ENCODE results near the gene DNAJC1.
"Not testable (repeated sequence)": the region's sequence is repeated elsewhere in the genome, so short reads cannot be mapped to it uniquely, and the experiment has no call there.

Gene DNAJC1

GRCh38 chr10:22023508-22023907 is 20.0 kb upstream of the DNAJC1 start:
- DNase-seq (ENCODE audit: low spot score): no peak
- TF ChIP-seq CTCF (IDR thresholded peaks at IDR 0.05; ENCODE audit: borderline replicate concordance, control extremely low read depth, extremely low read depth, insufficient read depth, missing control alignments): no peak
- in situ Hi-C loops (cut with MboI; ENCODE audit: low sequenced_read_pairs, unreplicated experiment): loop anchor here (25.0 kb wide), 1 partner anchor 414 kb away; no protein-coding TSS in a partner anchor

GRCh38 chr10:22022257-22023032 is 18.9 kb upstream of the DNAJC1 start:
- TF ChIP-seq CTCF (IDR thresholded peaks at IDR 0.05; ENCODE audit: borderline replicate concordance, control extremely low read depth, extremely low read depth, insufficient read depth, missing control alignments): no peak
- in situ Hi-C loops (cut with MboI; ENCODE audit: low sequenced_read_pairs, unreplicated experiment): loop anchor here (25.0 kb wide), 1 partner anchor 415 kb away; no protein-coding TSS in a partner anchor
- no peak for DNase-seq (ENCODE audit: low spot score)

- not testable (repeated sequence) for DNase-seq (ENCODE audit: low spot score)
- in situ Hi-C loops (cut with MboI; ENCODE audit: low sequenced_read_pairs, unreplicated experiment): loop anchor here (25.0 kb wide), 1 partner anchor 416 kb away; no protein-coding TSS in a partner anchor
Measured at GRCh38 chr10:22021144-22021543, 17.6 kb upstream of the DNAJC1 start.

GRCh38 chr10:22017283-22018020 is 13.9 kb upstream of the DNAJC1 start:
- TF ChIP-seq CTCF (IDR thresholded peaks at IDR 0.05; ENCODE audit: borderline replicate concordance, control extremely low read depth, extremely low read depth, insufficient read depth, missing control alignments): no peak
- in situ Hi-C loops (cut with MboI; ENCODE audit: low sequenced_read_pairs, unreplicated experiment): loop anchor here (25.0 kb wide), 1 partner anchor 420 kb away; no protein-coding TSS in a partner anchor
- no peak for DNase-seq (ENCODE audit: low spot score)

GRCh38 chr10:22016046-22016705 is 12.6 kb upstream of the DNAJC1 start:
- DNase-seq (ENCODE audit: low spot score): no peak
- TF ChIP-seq CTCF (IDR thresholded peaks at IDR 0.05; ENCODE audit: borderline replicate concordance, control extremely low read depth, extremely low read depth, insufficient read depth, missing control alignments): no peak
- in situ Hi-C loops (cut with MboI; ENCODE audit: low sequenced_read_pairs, unreplicated experiment): loop anchor here (25.0 kb wide), 1 partner anchor 421 kb away; no protein-coding TSS in a partner anchor

GRCh38 chr10:22010973-22011408 is 7.5 kb upstream of the DNAJC1 start:
- in situ Hi-C loops (cut with MboI; ENCODE audit: low sequenced_read_pairs, unreplicated experiment): loop anchor here (25.0 kb wide), 1 partner anchor 426 kb away; no protein-coding TSS in a partner anchor
- no peak for DNase-seq (ENCODE audit: low spot score)
- no peak for TF ChIP-seq CTCF (IDR thresholded peaks at IDR 0.05; ENCODE audit: borderline replicate concordance, control extremely low read depth, extremely low read depth, insufficient read depth, missing control alignments)

Data from GM13976 (cell line).